ENCODE data around the gene NLRC3.

Gene NLRC3

DNA sequence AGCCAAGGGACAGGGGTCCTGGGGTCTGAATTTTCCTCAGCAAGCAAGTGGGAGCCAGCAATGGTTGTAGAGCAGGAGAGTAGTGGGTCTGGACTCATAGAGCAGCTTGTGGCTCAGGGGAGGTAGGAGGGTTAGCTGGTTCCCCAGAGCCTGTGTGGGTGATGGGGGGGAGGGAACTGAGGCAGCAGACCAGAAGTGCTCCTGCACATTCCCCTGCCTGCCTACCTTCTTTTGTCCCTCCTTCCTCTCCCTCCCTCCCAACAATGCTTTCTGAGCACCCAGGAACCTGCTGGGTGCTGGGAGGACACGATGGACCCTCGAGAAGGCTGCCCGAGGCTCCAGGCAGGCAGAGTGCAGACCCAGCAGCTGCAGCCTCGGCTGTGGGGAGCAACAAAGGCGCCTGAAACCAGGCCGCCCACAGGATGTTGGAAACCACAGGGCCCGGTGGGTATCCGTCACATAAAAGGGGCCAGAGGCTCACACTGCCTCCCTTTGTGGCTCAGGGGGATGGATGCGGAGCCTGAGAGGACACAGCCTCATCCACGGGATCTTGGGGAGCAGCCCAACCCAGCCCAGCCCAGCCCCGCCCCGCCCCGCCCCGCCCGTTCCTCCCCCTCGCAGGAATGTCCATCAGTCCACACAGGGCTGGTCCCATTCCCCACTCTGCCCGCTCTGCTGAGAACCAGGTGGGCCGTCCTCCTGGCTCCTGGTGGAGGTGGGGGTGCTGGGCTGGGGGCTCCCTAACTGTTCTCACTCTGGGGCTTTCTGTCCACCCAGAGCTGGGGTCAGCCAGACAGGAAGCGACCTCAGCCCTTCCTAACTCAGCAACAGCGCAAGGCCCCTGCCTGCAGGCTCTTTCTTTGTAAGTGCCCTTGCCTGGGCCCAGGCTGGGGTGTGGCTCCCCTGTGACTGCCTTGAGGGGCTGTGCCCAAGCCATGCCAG is 1.7 kb upstream of the NLRC3 start:
- peak; percentile 61 for DNase-seq

DNA sequence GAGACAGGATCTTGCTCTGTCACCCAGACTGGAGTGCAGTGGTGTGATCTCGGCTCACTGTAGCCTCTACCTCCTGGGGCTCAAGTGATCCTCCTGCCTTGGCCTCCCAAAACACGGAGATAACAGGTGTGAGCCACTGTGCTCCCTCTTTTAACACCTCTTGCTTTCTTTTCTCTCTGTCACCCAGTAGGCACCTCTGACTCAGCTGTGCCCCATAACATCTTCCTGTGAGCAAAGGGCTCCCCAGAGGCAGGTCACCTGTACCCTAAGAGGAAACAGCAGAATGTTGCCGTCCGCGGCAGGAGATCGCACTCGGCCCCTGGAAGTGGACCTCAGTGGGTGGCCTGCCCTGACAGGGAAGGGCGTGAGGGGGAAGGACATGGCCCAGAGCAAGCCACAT is 918 bp upstream of the NLRC3 start:
- DNase-seq = peak; percentile 60

DNA sequence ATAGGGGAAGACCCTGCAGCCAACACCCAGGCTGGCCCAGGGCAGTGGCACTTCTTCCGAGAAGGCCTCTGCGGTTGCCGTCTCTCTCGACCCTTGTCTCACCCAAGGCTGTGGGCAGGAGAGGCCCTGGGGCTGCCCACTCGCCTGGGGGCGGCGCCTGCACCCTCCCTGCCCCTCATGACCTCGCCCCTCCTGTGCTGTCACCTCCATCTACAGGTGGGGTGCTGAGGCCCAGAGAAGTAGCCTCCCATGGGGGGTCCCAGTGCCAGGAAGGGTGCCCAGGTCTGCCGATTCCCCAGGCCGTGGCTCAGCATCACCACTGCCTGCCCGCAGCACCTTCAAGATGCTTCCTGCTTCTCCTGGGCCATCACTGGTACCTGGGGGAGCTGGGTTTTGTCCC is 992 bp downstream of the NLRC3 start:
- no peak for DNase-seq

DNA sequence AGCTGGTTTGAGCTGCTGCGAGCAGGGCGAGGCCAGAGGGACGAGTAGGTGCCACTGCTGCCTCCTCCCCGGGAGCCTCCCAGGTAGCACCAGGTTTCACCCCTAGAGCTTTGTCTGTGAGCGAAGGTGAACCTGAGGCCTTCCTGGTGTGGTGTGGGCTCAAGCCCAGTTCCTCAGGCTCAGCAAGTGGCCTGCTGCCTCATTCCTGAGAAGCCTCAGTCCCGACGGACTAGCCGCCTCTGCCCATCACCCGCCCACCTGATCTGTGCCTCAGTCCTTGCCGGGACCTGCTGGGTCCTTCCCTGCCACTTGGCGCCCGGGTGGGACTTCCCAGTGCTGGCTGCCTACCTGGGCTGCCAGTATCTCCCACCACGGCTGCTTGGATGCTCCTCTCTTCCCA is 1.7 kb downstream of the NLRC3 start:
- DNase-seq = no peak

DNA sequence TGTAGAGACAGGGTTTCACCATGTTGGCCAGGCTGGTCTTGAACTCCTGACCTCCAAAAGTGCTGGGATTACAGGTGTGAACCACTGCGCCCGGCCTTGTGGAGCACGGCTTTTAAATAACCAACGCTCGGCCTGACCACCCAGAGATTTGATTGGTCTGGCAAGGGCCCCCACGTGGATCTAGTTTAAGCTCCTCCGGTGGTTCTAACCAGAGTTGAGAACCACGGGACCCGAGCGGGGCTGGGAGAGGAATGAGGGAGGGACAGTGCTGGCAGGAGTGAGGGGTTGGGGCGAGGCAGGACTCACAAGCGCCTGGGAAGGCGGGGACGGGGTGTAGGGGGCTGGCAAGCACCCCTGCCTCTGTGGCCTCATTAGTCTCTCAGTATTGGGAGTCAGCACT is 3.0 kb downstream of the NLRC3 start:
- no peak for DNase-seq

DNA sequence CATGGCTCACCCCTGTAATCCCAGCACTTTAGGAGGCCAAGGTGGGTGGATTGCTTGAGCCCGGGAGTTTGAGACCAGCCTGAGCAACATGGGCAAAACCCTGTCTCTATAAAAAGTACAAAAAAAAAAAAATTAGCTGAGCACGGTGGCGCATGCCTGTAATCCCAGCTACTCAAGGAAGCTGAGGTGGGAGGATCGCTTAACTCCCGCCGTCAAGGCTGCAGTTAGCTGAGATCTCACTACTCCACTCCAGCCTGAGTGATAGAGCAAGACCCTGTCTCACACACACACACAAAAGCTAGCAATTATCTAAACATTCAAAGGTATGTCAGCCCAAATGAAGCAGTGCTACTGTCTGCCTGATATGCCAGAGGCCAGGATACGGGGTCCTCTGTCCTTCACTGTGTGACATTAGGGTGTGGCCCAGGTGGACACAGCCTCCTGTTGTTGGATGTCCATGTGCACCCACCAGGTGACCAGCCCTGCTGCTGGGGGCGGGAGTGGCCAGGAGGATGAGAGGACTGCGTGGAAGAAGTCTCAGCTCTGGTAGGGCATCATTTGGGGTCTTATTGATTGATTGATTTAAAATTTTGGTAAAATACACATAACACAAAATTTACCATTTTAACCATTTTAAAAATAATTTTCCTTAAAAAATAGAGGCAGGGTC is 3.9 kb downstream of the NLRC3 start:
- no peak for DNase-seq

DNA sequence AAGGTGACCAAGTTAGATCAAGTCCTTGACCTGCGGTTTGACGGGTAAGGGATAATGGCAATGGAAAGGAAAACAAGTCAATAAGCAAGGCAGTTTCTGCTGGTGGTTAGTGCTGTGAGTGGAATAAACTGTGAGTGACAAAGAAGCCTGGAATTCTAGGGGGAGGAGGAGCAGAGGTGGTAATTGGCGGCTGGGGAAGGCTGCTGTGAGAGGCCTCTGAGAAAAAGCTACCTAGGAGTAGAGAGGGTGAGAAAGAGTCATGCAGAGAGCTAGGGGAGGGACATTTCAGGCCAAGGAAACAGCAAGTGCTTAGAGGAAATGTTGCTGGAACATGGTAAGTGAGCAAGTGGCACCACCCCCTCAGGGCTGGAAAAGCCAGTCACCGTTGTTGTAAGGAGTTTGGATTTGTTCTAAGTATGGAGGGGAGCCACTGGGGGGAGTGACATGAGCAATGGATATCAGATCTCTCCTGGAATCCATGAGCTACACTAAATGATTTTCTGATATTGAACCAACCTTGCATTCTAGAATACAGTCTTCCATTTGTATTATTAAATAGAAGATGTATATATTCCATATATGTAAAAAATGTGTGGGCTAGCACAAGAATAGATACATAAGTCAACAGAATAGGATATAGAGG is 6.7 kb downstream of the NLRC3 start:
- no peak for DNase-seq

DNA sequence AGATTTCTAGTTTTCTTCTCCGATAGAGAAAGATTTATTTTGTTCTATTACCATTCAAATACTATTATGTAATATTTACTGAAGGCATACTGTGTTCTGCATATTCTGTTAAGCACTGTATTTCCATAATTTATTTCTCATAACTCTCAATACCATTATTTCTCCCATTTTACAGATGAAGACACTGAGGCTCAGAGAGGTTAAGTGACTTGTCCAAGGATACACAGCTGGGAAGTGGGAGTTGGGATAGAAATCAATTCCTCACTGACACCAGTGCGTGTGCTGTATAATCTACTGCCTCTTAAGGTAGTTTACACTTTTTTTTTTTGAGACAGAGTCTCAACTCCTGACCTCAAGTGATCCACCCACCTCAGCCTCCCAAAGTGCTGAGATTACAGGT is 7.4 kb downstream of the NLRC3 start:
- no peak for DNase-seq

DNA sequence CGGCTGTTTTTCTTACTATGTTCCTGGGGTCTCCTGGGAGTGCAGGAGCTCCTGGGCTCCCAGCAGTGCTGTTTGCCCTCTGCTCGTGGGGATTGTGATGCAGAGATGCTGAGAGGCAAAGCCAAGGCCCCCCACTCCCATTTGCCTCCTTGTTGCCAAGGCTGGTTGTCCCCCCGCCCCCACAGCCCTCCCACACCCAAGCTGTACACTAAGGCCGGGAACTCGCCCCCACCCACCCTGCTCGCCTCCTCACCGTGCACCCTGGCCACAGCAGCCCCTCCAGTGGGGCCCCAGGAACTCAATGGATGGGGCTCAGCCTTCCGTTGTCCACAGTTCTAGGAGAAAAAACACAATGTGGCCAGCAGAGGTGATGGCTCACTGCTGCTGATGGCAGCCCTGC is 10.2 kb downstream of the NLRC3 start:
- no peak for DNase-seq

DNA sequence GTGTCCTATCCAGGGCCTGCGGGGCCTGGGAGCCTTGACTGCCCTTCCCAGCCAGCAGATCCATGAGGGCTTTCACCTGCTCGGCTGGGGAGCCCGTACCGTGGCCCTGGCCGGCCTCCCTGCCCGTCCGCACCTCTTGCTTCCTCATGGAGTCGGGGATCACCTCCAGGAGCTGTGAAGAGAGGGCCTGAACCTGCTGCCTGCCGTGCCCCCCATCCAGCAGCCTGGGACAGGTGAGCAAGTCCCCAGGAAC is 12.4 kb downstream of the NLRC3 start:
- DNase-seq = no peak

DNA sequence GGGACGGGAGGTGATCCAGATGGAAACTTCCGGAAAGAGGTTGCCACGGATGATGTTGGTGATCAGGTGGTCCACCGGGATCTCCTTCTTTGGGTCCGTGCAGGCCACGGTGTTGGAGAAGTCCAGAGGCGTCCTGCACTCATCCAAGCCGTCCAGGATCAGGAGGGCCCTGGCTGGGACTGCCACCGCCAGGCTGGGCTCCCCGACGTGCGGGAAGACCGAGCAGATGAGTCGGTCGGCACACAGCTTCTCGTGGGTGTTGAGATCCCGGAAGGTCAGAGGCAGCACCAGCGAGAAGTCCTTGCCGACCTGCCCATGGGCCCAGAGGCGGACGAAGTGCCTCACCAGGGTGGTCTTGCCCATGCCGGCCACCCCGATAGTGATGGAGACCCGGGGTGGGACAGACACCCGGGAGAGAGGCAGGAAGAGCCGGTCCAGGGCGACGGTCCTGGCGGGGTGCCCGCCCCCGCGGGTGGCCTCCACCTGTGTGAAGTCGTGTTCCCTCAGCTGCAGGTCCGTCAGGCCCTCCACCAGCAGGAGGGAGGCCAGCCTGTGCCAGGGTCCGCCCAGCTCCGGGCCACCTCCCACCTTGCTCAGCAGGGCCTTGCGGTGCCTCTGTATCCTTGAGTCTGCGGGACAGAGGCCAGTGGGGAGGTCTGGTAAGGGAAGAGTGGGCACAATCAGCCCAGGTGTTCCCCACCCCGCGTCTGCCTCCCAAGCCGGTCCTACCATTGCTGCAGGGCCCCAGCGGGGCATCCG is 12.9 kb downstream of the NLRC3 start:
- DNase-seq = no peak

DNA sequence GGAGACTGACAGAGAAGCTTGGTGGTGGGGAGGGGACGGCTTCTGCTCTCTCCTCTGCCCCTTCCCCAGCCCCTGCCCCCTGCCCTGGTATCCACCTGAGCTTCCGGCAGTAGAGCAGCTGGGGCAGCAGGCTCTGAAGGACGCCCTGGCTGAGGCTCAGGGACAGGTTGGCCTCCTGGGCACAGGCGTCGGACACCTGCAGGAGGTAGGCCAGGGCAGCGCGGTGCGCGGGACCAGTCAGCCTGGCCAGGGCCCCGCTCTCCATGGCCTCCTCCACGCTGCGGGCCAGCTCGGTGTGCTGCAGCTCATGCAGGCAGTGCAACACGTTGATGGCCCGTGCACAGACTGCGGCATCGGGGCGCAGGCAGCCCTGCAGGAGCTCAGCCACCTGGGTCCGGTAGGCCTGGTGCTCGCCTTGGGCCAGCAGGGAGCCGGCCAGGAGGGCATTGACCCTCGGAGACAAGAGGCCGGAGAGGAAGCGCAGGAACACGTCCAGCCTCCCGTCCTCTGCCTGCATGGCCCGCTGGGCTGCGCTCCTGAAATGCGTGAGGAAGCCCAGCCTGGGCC is 14.2 kb downstream of the NLRC3 start:
- no peak for DNase-seq

DNA sequence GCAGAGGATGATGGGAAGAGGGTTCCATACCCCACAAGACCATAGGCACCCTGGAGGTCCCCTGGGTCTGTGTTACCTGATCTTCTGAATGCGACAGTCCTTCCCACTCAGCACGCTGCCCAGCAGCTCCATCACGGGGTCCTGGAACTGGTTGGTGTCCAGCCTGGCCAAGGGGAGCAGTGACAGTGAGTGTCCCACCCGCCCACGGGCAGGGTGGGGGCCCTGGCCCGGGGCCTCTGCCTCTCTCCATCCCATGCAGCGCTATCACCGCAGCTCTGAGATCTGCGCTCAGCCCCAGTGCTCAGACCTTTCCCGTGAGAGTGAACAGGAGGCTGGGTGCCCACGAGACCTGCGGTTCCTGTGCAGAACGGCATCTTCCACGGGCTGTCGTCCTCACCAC is 15.6 kb downstream of the NLRC3 start:
- DNase-seq = no peak

DNA sequence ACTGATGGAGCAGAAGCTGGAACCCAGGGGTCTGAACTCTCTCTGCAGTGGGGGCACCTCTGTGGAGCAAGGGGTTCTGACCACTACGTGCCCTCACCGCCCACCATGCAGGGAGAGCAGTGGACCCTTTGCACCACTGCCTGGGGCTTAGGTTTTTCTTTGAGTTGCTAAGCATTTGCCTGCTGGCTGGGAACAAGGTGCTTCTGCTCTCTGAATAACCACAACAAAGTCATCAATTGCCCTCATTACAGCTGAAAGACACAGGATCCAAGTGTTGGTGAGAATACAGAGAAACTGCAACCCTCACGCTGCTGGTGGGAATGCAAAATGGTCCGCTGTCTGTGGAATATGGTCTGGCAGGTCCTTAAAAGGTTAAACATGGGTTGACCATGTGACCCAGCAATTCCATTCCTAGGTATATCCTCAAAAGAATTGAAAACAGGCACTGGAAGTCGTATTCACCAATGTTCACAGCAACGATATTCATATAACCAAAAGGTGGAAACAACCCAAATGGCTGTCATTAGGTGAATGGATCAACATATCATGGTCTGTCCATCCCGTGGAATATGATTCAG is 22.8 kb downstream of the NLRC3 start:
- DNase-seq = no peak

DNA sequence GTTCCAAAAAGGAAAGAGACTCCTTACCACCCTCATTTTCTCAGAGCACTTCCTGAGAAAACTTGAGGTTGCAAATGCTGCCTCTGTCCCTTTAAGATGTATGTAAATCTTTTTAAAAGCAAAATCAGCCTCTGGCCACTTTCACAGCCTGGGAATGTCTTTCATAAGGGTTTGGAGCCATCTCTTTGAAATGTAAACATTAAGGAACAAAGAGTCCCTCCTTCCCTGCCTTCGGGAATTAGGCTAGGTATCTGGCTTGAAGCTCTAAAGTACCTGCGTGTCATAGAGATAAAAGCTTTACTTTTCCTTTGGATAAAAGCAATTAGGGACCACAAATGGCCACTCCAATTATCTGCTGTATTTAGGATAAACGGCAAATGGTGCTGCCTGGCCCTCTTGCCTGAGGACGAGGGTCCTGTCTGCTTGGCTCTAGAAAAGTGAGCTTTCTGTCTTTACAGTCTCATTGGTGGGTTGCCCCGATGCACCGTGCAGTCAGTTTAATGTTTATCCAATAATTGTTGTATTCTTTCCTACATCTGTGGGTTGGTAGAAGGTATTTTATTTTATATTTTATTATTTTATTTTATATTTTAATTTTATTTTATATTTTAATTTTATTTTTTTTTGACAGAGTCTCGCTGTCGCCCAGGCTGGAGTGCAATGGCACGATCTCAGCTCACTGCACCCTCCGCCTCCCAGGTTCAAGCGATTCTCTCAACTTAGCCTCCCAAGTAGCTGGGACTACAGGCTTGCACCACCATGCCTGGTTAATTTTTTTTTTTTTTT is 23.9 kb downstream of the NLRC3 start:
- DNase-seq = no peak

DNA sequence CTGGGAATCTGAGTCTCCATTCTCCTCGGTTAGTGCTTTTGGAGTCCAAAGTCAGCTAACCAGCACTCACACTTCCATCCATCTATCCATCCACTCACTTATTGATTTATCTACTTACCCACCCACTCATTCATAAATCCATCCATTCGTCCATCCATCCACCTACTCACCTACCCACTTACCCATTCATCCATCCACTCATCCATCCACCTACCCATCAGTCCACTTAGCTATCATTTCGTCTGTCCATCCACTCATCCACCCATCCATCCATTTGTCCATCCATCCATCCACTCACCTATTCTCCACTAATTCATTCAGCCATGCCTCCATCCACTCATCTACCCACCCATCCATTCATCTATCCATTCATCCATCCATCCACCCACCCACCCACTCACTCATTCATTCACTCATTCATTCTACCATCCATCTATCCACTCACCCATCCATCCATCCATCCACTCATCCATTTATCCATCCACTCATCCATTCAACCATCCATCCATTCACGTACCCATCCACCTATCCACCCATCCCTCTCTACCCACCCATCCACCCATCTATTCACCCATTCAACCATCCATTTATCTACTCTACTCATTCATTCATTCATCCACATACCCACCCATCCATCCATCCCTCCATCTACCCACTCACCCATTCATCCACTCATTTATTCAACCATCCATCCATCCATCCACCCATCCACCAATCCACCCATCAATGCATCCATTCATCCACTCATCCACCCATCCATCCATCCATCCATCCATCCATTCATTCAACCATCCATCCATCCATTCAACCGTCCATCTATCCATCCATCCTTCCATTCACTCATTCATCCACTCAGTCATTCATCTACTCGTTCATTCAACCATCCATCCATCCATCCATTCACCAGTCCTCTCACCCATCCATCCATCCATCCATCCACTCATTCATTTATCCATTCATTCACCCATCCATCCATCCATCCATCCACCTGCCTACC is 26.1 kb downstream of the NLRC3 start:
- DNase-seq = no peak

DNA sequence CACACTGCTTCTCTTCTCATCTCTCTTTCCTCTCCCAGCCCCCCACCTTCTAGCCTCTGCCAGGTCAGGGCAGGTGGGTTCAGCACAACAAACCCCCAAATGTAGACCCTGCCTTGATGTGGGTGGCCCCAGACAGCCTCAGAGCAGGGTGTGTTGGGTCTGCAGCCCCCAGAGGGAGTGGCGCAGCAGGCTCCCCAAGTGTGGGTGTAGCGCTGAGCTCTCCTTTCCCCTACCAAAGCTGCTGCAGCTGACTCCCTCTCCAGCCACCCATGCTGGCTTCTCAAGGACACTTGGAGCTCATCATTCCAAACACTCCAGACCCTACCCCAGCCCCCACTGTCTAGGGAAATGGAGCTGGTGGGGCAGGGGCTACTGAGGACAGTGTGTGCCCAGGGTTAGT is 27.3 kb downstream of the NLRC3 start:
- DNase-seq = no peak

DNA sequence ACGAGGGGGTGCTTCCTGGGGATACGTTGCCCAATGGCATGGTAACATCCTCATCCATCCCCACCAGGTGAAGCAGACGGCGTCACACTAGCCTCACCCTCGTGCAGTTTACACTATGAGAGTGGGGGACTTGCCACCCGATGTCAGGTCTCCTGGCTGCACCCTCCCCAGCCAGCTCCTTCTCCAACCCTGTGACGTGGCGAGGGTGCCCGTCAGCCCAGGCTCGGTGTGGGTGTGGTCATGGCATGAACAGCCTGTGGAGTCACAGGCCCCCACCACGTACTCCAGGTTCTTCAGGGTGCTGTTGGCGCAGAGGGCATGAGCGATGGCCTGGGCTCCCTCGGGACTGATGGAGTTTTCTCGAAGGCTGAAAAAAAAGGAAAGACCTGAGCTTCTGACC is 28.3 kb downstream of the NLRC3 start:
- DNase-seq = no peak

DNA sequence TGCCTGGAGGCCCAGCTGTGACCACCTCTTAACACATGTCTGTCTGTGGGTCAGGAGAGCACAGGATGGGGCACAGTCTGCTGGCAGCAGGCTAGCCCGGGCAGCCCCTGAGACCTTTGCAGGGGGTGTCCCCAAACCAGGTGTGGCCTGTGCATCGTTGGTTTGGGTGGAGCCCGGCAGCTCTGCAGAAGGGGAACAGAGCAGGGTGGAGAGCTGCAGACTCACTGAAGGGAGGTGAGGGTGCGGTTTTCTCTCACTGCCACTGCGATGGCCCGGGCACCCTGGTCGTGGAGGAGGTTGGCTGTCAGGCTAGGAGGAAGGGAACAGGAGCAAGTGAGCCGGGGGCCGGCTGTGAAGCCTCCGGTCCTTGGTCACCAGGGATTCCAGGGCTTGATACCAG is 28.8 kb downstream of the NLRC3 start:
- DNase-seq = no peak

DNA sequence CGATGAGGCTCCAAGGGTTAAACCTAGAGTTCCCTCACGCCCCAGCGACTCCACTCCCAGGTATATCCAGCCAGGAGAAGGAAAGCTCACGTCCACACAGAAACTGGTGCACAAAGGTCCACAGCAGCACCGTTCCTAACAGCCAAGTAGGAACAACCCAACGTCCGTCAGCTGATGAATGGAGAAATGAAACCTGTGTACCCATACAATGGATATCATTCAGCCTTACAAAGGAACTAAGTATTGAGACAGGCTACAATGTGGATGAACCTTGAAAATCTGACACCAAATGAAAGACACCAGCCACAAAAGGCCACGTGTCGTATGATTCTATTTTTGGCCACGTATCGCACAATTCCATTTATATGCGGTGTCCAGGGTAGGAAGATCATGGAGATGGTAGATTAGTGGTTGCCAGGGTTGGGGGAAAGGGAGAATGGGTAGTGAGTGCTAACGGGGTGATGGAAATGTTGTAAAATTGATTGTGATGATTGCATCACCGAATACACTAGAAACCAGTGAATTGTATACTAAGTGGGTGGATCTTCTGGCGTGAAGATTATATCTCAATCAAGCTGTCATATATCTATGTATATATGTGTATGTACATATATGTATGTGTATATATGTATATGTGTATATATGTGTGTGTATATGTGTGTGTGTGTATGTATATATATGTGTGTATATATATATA is 30.1 kb downstream of the NLRC3 start:
- DNase-seq = no peak

Measured in stimulated activated CD4-positive, alpha-beta T cell treated with anti-CD3 and anti-CD28 coated beads, Interleukin-1b, Interleukin-23, amount 100 ng/mL, for 48 hours (primary cell).